Erythroblast (primary cell): ENCODE results near the gene C1QTNF1.

Experiments used
- GATA1 ChIP-seq: IDR thresholded peaks from 2 replicates; pipeline ENCODE4 v1.6.1; 2011; ENCODE audit warnings: low read depth, mild to moderate bottlenecking, control low read depth, low read length, moderate library complexity
- POLR2A ChIP-seq: IDR thresholded peaks from 2 replicates; pipeline ENCODE4 v1.6.1; 2011; ENCODE audit warnings: mild to moderate bottlenecking, low read length

DNA sequence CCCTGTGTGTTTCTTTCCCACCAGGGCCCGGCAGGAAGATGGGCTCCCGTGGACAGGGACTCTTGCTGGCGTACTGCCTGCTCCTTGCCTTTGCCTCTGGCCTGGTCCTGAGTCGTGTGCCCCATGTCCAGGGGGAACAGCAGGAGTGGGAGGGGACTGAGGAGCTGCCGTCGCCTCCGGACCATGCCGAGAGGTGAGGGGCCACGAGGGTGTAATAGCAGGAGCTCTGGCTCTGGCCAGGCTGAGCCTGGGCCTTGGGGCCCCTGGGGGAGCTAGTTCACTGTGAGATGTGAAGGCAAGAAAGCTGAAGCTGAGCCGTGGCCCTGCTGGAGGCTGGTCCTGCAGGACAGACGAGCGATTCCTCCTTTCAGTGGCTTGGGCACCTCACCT, 20.0 kb downstream of the C1QTNF1 start:
- TF ChIP-seq POLR2A (no peak), GATA1 (no peak)
